GM18909 (cell line): ENCODE data around the gene ZNF429.
"Not testable (repeated sequence)": the region's sequence is repeated elsewhere in the genome, so short reads cannot be mapped to it uniquely, and the experiment has no call there.

Source experiments
- ATAC-seq: cut with Tn5 transposase; IDR thresholded peaks from one replicate; pipeline ENCODE4 v1.9.1; 2021; ENCODE audit warnings: mild to moderate bottlenecking; ENCODE audit not compliant: unreplicated experiment, poor library complexity

Gene ZNF429

GRCh38 chr19:21512609-21513008, 7.2 kb downstream of the ZNF429 start:
- not testable (repeated sequence) for ATAC-seq

GRCh38 chr19:21513651-21514050, 8.2 kb downstream of the ZNF429 start:
- ATAC-seq, result no peak

GRCh38 chr19:21519488-21519887, 14.1 kb downstream of the ZNF429 start:
- ATAC-seq, result no peak

GRCh38 chr19:21532904-21533303, 27.5 kb downstream of the ZNF429 start:
- ATAC-seq, result no peak

- not testable (repeated sequence) for ATAC-seq
Measured at GRCh38 chr19:21536741-21537290, 31.4 kb downstream of the ZNF429 start.

GRCh38 chr19:21559444-21559843, 54.0 kb downstream of the ZNF429 start:
- no peak for ATAC-seq

- ATAC-seq, result no peak
Measured at GRCh38 chr19:21564406-21564805, 59.0 kb downstream of the ZNF429 start.

- ATAC-seq, result no peak
Measured at GRCh38 chr19:21566073-21566472, 60.7 kb downstream of the ZNF429 start.

GRCh38 chr19:21567806-21568205, 62.4 kb downstream of the ZNF429 start:
- not testable (repeated sequence) for ATAC-seq

GRCh38 chr19:21568816-21569493, 63.6 kb downstream of the ZNF429 start:
- no peak for ATAC-seq

GRCh38 chr19:21569494-21569865, 64.1 kb downstream of the ZNF429 start:
- no peak for ATAC-seq

- no peak for ATAC-seq
Measured at GRCh38 chr19:21571316-21571715, 65.9 kb downstream of the ZNF429 start.

- ATAC-seq, result no peak
Measured at GRCh38 chr19:21574607-21575006, 69.2 kb downstream of the ZNF429 start.

GRCh38 chr19:21576481-21576880, 71.1 kb downstream of the ZNF429 start:
- ATAC-seq, result no peak

GRCh38 chr19:21580101-21580500, 74.7 kb downstream of the ZNF429 start:
- no peak for ATAC-seq

- no peak for ATAC-seq
Measured at GRCh38 chr19:21580818-21581217, 75.4 kb downstream of the ZNF429 start.

- no peak for ATAC-seq
Measured at GRCh38 chr19:21581646-21582240, 76.3 kb downstream of the ZNF429 start.

- no peak for ATAC-seq
Measured at GRCh38 chr19:21584537-21584936, 79.1 kb downstream of the ZNF429 start.

GRCh38 chr19:21585281-21585890, 80.0 kb downstream of the ZNF429 start:
- ATAC-seq, result no peak

GRCh38 chr19:21586311-21587116, 81.1 kb downstream of the ZNF429 start:
- no peak for ATAC-seq

- ATAC-seq, result no peak
Measured at GRCh38 chr19:21587117-21587461, 81.7 kb downstream of the ZNF429 start.
